Fibroblast of lung (primary cell): Measurements from ENCODE around the gene SPOCK1. TPM values are rescaled to one million over a fixed set of nuclear protein-coding genes. Genes with fewer than 3 reads are reported as not detected.

Experiments used
- DNase-seq, 2 donors: peaks; one replicate each; pipeline versions ENCODE4 v3.0.0 to v3.0.0-alpha.2; 2010; ENCODE audit warnings: low read depth in 2 of 2
- H2AFZ ChIP-seq: 2 replicates; pipeline ENCODE4 v1.5.1; 2012; ENCODE audit warnings: low read length, control low read depth, inconsistent platforms
- H3K27ac ChIP-seq: 2 replicates; pipeline ENCODE4 v1.5.1; 2011; ENCODE audit warnings: low read length, control low read depth; ENCODE audit not compliant: insufficient read depth
- H3K27me3 ChIP-seq: 2 replicates; pipeline ENCODE4 v1.5.1; 2011; ENCODE audit warnings: mild to moderate bottlenecking, low read length; ENCODE audit not compliant: control insufficient read depth, insufficient read depth
- H3K36me3 ChIP-seq: 2 replicates; pipeline ENCODE4 v1.5.1; 2011; ENCODE audit warnings: low read length; ENCODE audit not compliant: control insufficient read depth, insufficient read depth
- H3K4me1 ChIP-seq: 2 replicates; pipeline ENCODE4 v1.5.1; 2011; ENCODE audit warnings: low read length; ENCODE audit not compliant: control insufficient read depth, insufficient read depth; ENCODE audit errors: extremely low read depth
- H3K4me2 ChIP-seq: 2 replicates; pipeline ENCODE4 v1.5.1; 2011; ENCODE audit warnings: low read length, control low read depth; ENCODE audit not compliant: insufficient read depth; ENCODE audit errors: extremely low read depth
- H3K4me3 ChIP-seq, 4 experiments: fragments of 200-600 bp in 1 of 4; sonication (generic) in 1 of 4; replicated peaks in 1 of 4; 2 replicates each; pipeline ENCODE4 v1.5.1; 2011 to 2016; ENCODE audit warnings: low read length in 4 of 4, low read depth in 3 of 4, mild to moderate bottlenecking in 3 of 4, control low read depth in 2 of 4, inconsistent platforms in 1 of 4, mixed read lengths in 1 of 4; ENCODE audit not compliant: insufficient read depth in 1 of 4; ENCODE audit errors: control extremely low read depth in 1 of 4
- H3K79me2 ChIP-seq: 2 replicates; pipeline ENCODE4 v1.5.1; 2012; ENCODE audit warnings: mild to moderate bottlenecking, low read length, inconsistent platforms; ENCODE audit not compliant: control insufficient read depth, insufficient read depth
- H3K9ac ChIP-seq: 2 replicates; pipeline ENCODE4 v1.5.1; 2011; ENCODE audit warnings: mild to moderate bottlenecking, low read length, control low read depth; ENCODE audit not compliant: insufficient read depth
- H3K9me3 ChIP-seq: 2 replicates; pipeline ENCODE4 v1.5.1; 2012; ENCODE audit warnings: low read depth, low read length; ENCODE audit not compliant: control insufficient read depth, insufficient read depth
- H4K20me1 ChIP-seq: 2 replicates; pipeline ENCODE4 v1.5.1; 2011; ENCODE audit warnings: low read length; ENCODE audit not compliant: control insufficient read depth, insufficient read depth; ENCODE audit errors: extremely low read depth
- EZH2 ChIP-seq: IDR thresholded peaks from 2 replicates; pipeline ENCODE4 v1.5.1; 2012; ENCODE audit warnings: low read length, control low read depth, mild to moderate bottlenecking; ENCODE audit errors: missing control alignments
- polyA plus RNA-seq, 2 donors: library from polyadenylated mRNA; depleted of rRNA in 1 of 2; stranded (reverse) in 1 of 2; unstranded in 1 of 2; fragments of >200 nt; gene quantifications; 2 replicates each; pipeline ENCODE4 v1.2.1, GENCODE V29; 2011 to 2012; ENCODE audit warnings: missing spikeins in 1 of 2
- total RNA-seq: library from RNA; depleted of rRNA; stranded (reverse); fragments of >200 nt; gene quantifications from 2 replicates; pipeline ENCODE4 v1.2.1, GENCODE V29; 2014
- TF ChIP-seq, protein P1 (sequence below), 2 donors: IDR thresholded peaks in 1 of 2; conservative IDR thresholded peaks in 1 of 2; 1 replicate in 1 of 2; 2 replicates in 1 of 2; pipeline ENCODE4 v1.5.1; 2011 to 2012; ENCODE audit warnings: low read length in 2 of 2, control low read depth in 1 of 2, inconsistent platforms in 1 of 2, low read depth in 1 of 2, mild to moderate bottlenecking in 1 of 2

SPOCK1 gene
- total and polyA plus RNA-seq, 2 donors (not counting 1 experiment from before 2014, with no cell fraction given) = 11.1 to 34.9 TPM

DNA sequence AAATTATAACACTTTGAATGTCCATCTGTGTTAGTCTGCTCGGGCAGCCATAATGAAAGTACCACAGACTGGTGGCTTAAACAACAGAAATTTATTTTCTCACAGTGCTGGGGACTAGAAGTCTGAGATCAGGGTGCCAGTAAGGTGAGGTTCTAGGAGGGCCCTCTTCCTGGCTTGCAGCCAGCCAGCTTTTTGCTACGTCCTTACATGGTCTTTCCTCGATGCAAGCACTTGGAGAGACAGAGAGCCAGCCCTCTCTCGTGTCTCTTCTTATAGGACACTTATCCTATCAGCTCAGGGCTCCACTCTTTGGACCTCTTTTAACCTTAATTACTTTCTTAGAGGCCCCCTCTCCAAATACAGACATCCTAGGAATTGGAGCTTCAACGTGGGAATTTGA is 351.8 kb downstream of the SPOCK1 start:
- Histone ChIP-seq H3K4me1 (peaks cover 14% of the 10 kb centered on the region), H2AFZ (no peak overlapping the region), H3K9me3 (no peaks in the 10 kb centered on the region), H4K20me1 (no peaks in the 10 kb centered on the region), H3K36me3 (no peaks in the 10 kb centered on the region), H3K27ac (no peak overlapping the region), H3K79me2 (no peaks in the 10 kb centered on the region), H3K9ac (no peak overlapping the region), H3K4me3 (no peak overlapping the region), H3K27me3 (no peaks in the 10 kb centered on the region), H3K4me2 (no peak overlapping the region)
- TF ChIP-seq, protein P1, sequence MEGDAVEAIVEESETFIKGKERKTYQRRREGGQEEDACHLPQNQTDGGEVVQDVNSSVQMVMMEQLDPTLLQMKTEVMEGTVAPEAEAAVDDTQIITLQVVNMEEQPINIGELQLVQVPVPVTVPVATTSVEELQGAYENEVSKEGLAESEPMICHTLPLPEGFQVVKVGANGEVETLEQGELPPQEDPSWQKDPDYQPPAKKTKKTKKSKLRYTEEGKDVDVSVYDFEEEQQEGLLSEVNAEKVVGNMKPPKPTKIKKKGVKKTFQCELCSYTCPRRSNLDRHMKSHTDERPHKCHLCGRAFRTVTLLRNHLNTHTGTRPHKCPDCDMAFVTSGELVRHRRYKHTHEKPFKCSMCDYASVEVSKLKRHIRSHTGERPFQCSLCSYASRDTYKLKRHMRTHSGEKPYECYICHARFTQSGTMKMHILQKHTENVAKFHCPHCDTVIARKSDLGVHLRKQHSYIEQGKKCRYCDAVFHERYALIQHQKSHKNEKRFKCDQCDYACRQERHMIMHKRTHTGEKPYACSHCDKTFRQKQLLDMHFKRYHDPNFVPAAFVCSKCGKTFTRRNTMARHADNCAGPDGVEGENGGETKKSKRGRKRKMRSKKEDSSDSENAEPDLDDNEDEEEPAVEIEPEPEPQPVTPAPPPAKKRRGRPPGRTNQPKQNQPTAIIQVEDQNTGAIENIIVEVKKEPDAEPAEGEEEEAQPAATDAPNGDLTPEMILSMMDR (conservative IDR thresholded peaks at IDR 0.05 in 1 of 2, IDR thresholded peaks at IDR 0.05 in 1 of 2; ENCODE audit: low read depth in 1 of 2, low read length in 2 of 2) = no peak
- no peak for TF ChIP-seq EZH2
- no peak for DNase-seq

DNA sequence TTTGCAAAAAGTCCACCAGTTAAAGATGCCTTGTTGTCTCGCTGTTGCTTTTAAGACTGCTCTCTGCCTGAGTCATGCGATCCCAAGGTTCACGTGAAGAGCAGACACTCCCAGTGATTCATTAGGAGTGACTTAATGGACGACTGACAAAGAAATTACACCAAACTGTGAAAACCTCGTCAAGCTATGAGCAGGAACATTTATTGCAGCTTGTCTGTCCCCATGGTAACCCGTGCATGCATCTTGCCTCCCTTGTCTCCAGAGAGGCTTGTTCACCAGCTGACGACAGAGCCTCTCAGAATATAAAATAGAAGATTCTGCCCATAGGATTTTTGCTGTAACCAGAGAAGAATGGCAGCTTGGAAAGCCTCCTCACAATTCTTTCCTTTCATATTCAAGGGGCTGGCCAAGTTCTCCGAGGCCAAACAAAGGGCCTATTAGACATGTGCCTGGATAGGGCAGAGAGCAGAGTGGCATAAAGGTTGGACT is 352.7 kb downstream of the SPOCK1 start:
- Histone ChIP-seq H3K9ac (no peak overlapping the region), H4K20me1 (no peaks in the 10 kb centered on the region), H3K4me3 (no peak overlapping the region), H2AFZ (no peak overlapping the region), H3K4me1 (peaks cover 23% of the 10 kb centered on the region), H3K9me3 (no peaks in the 10 kb centered on the region), H3K27me3 (no peaks in the 10 kb centered on the region), H3K79me2 (no peaks in the 10 kb centered on the region), H3K27ac (peak overlapping the region; percentile 72), H3K36me3 (no peaks in the 10 kb centered on the region), H3K4me2 (peak overlapping the region; percentile 28)
- DNase-seq = peak; percentile 93 to 99
- TF ChIP-seq, protein P1 (conservative IDR thresholded peaks at IDR 0.05 in 1 of 2, IDR thresholded peaks at IDR 0.05 in 1 of 2; ENCODE audit: low read depth in 1 of 2, low read length in 2 of 2) = no peak
- TF ChIP-seq EZH2 = no peak

DNA sequence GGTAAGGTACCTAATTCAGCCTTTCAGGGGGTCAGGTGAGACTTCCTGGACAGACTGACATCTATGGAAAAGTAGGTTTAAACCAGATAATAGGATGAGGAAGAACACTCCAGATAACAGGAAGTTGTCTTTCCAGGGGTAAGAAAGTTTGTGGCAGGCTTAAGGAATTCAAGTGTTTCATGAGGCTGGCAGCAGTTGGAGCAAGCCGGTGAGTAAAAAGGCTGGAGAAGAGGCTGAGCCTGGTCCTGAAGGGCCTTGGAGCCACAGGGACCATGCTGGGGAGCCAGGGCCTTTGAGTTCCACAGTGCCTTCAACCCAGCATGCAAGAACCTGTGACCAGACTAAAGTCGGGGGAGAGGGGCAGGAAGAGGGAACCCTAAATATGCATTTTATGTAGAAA is 353.4 kb downstream of the SPOCK1 start:
- Histone ChIP-seq H3K27me3 (no peaks in the 10 kb centered on the region), H3K4me1 (peaks cover 23% of the 10 kb centered on the region), H3K4me3 (no peak overlapping the region), H3K79me2 (no peaks in the 10 kb centered on the region), H3K36me3 (no peaks in the 10 kb centered on the region), H2AFZ (no peak overlapping the region), H3K9me3 (no peaks in the 10 kb centered on the region), H4K20me1 (no peaks in the 10 kb centered on the region), H3K9ac (no peak overlapping the region), H3K27ac (peak overlapping the region; percentile 50), H3K4me2 (no peak overlapping the region)
- TF ChIP-seq, protein P1 (conservative IDR thresholded peaks at IDR 0.05 in 1 of 2, IDR thresholded peaks at IDR 0.05 in 1 of 2; ENCODE audit: low read depth in 1 of 2, low read length in 2 of 2) = no peak
- TF ChIP-seq EZH2 = no peak
- DNase-seq = peak in 1 of 2 donors; percentile 47
